WERI-Rb-1 (cell line): ENCODE measurements around the gene TDP1.
A peak's percentile ranks its signal among the peaks of the same experiment; 100 is the strongest.

Experiments used
- DNase-seq: peaks from one replicate; pipeline ENCODE4 v3.0.0-alpha.2; 2020
- H3K27ac ChIP-seq: fragments of 250-450 bp; sonication (Bioruptor Pico); 2 replicates; pipeline ENCODE4 v1.5.1; 2020; ENCODE audit warnings: mild to moderate bottlenecking, moderate library complexity
- H3K27me3 ChIP-seq: fragments of 250-450 bp; sonication (Bioruptor Pico); 2 replicates; pipeline ENCODE4 v1.5.1; 2021; ENCODE audit warnings: mild to moderate bottlenecking, low read depth, moderate library complexity; ENCODE audit not compliant: insufficient read depth, severe bottlenecking
- H3K36me3 ChIP-seq: fragments of 250-450 bp; sonication (Bioruptor Pico); 2 replicates; pipeline ENCODE4 v1.5.1; 2020; ENCODE audit warnings: mild to moderate bottlenecking, moderate library complexity
- H3K4me3 ChIP-seq: 2 replicates; pipeline ENCODE4 v1.5.1; 2011; ENCODE audit warnings: low read depth, mild to moderate bottlenecking, control low read depth, low read length
- H3K9me3 ChIP-seq: fragments of 250-450 bp; sonication (Bioruptor Pico); 2 replicates; pipeline ENCODE4 v1.5.1; 2021; ENCODE audit warnings: mild to moderate bottlenecking, moderate library complexity; ENCODE audit not compliant: severe bottlenecking
- CTCF ChIP-seq: IDR thresholded peaks from 2 replicates; pipeline ENCODE4 v1.5.1; 2011; ENCODE audit warnings: low read depth, mild to moderate bottlenecking, control low read depth, inconsistent platforms, low read length

The TDP1 gene

GRCh38 chr14:89963288-89963978 lies 7.7 kb downstream of the TDP1 start:
- Histone ChIP-seq H3K36me3 (peaks cover 26% of the 10 kb centered on the region), H3K9me3 (no peaks in the 10 kb centered on the region), H3K27me3 (no peaks in the 10 kb centered on the region), H3K27ac (no peak overlapping the region), H3K4me3 (no peak overlapping the region)
- no peak for TF ChIP-seq CTCF
- DNase-seq, result no peak

GRCh38 chr14:89965839-89966238 lies 10.1 kb downstream of the TDP1 start:
- Histone ChIP-seq H3K4me3 (no peak overlapping the region), H3K27ac (no peak overlapping the region), H3K9me3 (no peaks in the 10 kb centered on the region), H3K27me3 (no peaks in the 10 kb centered on the region), H3K36me3 (peaks cover 31% of the 10 kb centered on the region)
- TF ChIP-seq CTCF, result no peak
- DNase-seq, result no peak

- peak; percentile 77 for TF ChIP-seq CTCF
- Histone ChIP-seq H3K27me3 (no peaks in the 10 kb centered on the region), H3K9me3 (no peaks in the 10 kb centered on the region), H3K36me3 (peaks cover 46% of the 10 kb centered on the region), H3K4me3 (no peak overlapping the region), H3K27ac (no peak overlapping the region)
- peak; percentile 76 for DNase-seq
These were observed 17.6 kb downstream of the TDP1 start for GRCh38 chr14:89973234-89973823.

- DNase-seq, result no peak
- Histone ChIP-seq H3K36me3 (peaks cover 46% of the 10 kb centered on the region), H3K9me3 (no peaks in the 10 kb centered on the region), H3K27ac (no peak overlapping the region), H3K4me3 (no peak overlapping the region), H3K27me3 (no peaks in the 10 kb centered on the region)
- no peak for TF ChIP-seq CTCF
These were observed 21.9 kb downstream of the TDP1 start for GRCh38 chr14:89977668-89978067.

- Histone ChIP-seq H3K36me3 (peaks cover 43% of the 10 kb centered on the region), H3K27ac (no peak overlapping the region), H3K4me3 (no peak overlapping the region), H3K27me3 (no peaks in the 10 kb centered on the region), H3K9me3 (no peaks in the 10 kb centered on the region)
- no peak for DNase-seq
- no peak for TF ChIP-seq CTCF
These were observed 22.9 kb downstream of the TDP1 start for GRCh38 chr14:89978656-89979055.
